ENCODE results near the gene NRL.

Gene NRL

GRCh38 chr14:24098927-24099813 is 15.6 kb downstream of the NRL start:
- no peak for DNase-seq (ENCODE audit: low read depth in 2 of 2)

- no peak for DNase-seq (ENCODE audit: low read depth in 2 of 2)
Measured at GRCh38 chr14:24098229-24098926, 16.4 kb downstream of the NRL start.

- no peak for DNase-seq (ENCODE audit: low read depth in 2 of 2)
Measured at GRCh38 chr14:24096545-24097181, 18.1 kb downstream of the NRL start.

GRCh38 chr14:24095271-24096068 is 19.3 kb downstream of the NRL start:
- peak; percentile 56 to 70 for DNase-seq (ENCODE audit: low read depth in 2 of 2)

- DNase-seq (ENCODE audit: low read depth in 2 of 2), result no peak
Measured at GRCh38 chr14:24094841-24095270, 19.9 kb downstream of the NRL start.

- DNase-seq (ENCODE audit: low read depth in 2 of 2), result peak; percentile 85 to 88
Measured at GRCh38 chr14:24093901-24094840, 20.6 kb downstream of the NRL start, which contains the start of gene PCK2. PCK2 (plus strand) TSS chr14:24094311; CDS start chr14:24094406, 95 bp downstream.

GRCh38 chr14:24093207-24093900 is 21.4 kb downstream of the NRL start:
- DNase-seq (ENCODE audit: low read depth in 2 of 2), result no peak

- DNase-seq (ENCODE audit: low read depth in 2 of 2), result no peak
Measured at GRCh38 chr14:24092505-24093206, 22.1 kb downstream of the NRL start.

- no peak for DNase-seq (ENCODE audit: low read depth in 2 of 2)
Measured at GRCh38 chr14:24092110-24092504, 22.6 kb downstream of the NRL start.

- no peak for DNase-seq (ENCODE audit: low read depth in 2 of 2)
Measured at GRCh38 chr14:24089890-24090289, 24.9 kb downstream of the NRL start.

GRCh38 chr14:24088095-24088494 is 26.7 kb downstream of the NRL start:
- no peak for DNase-seq (ENCODE audit: low read depth in 2 of 2)

- DNase-seq (ENCODE audit: low read depth in 2 of 2), result no peak
Measured at GRCh38 chr14:24087004-24087403, 27.7 kb downstream of the NRL start.

- DNase-seq (ENCODE audit: low read depth in 2 of 2), result no peak
Measured at GRCh38 chr14:24086193-24086955, 28.4 kb downstream of the NRL start.

GRCh38 chr14:24085215-24085614 is 29.5 kb downstream of the NRL start:
- no peak for DNase-seq (ENCODE audit: low read depth in 2 of 2)

GRCh38 chr14:24084440-24084839 is 30.3 kb downstream of the NRL start:
- no peak for DNase-seq (ENCODE audit: low read depth in 2 of 2)

- no peak for DNase-seq (ENCODE audit: low read depth in 2 of 2)
Measured at GRCh38 chr14:24083462-24083861, 31.3 kb downstream of the NRL start.

GRCh38 chr14:24082411-24083080 is 32.2 kb downstream of the NRL start:
- DNase-seq (ENCODE audit: low read depth in 2 of 2), result no peak

GRCh38 chr14:24081739-24082211 is 33.0 kb downstream of the NRL start:
- DNase-seq (ENCODE audit: low read depth in 2 of 2), result no peak

All from stimulated activated CD8-positive, alpha-beta memory T cell treated with anti-CD3 and anti-CD28 coated beads, Interleukin-2, amount 100 ng/mL, for 48 hours (primary cell).